Astrocyte (in vitro differentiated cells and primary cell): ENCODE results near the gene SMAD1.

ENCODE experiments used
- CTCF ChIP-seq: IDR thresholded peaks from 2 replicates; pipeline ENCODE4 v1.5.1; 2011; ENCODE audit warnings: low read depth, mild to moderate bottlenecking, inconsistent platforms, low read length, moderate library complexity; ENCODE audit not compliant: insufficient read depth
- EZH2 ChIP-seq: IDR thresholded peaks from 2 replicates; pipeline ENCODE4 v1.6.1; 2012; ENCODE audit warnings: mild to moderate bottlenecking, low read length, inconsistent platforms; ENCODE audit not compliant: insufficient read depth

DNA sequence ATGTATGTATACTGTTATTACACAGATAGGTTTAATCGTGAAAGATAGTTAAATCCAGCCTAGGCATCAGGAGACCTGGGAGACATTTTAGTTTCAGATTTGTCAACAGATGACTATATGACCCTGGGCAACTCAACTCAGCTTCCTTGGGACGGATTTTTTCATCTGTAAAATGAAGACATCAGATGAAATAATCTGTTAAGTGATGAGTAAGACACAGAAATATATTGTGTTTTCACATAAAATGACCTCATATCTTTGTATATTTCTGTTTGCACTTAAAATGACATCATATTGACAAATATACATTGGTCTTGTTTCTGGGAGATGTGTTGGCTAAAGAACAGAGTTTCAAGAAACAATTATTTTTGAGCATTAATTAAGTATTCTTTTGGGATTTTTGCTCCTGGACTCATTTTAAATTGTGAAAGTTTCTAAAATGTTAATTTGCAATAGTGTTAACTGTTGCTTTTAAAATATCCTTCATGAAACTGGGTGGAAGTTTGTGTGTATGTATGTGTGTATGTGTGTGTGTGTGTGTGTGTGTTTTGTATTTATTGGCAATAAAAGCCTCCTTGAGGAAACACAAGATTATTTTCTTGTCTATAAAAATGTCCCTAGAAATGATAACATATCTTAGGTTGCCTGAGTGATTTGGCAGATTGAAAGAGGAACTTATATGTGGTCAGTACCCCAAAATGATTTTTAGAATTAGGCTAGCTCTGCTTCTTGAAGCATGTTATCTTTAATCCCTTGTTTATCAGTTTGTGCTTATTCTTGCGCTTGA is 108.5 kb downstream of the SMAD1 start:
- TF ChIP-seq CTCF (no peak), EZH2 (no peak)
